Measurements from ENCODE around the gene SULT2A1.

The SULT2A1 gene

GRCh38 chr19:47821460-47822020 lies 64.6 kb downstream of the SULT2A1 start, which contains the start of gene CRX:
Gene CRX (plus strand): TSS chr19:47821937. CDS start chr19:47834444, 12,507 bp downstream.
- H3K4me2 ChIP-seq, result peak within 1 kb of the TSS in 1 of 11 experiments; percentile 76; a peak in 1 of 22 replicates
- H3K4me3 ChIP-seq, result no peak within 1 kb of the TSS
- peaks cover 11 to 28% (median 20%) of the 10 kb centered on the region in 11 experiments for H3K27me3 ChIP-seq
- H3K36me3 ChIP-seq, result no peaks in the 10 kb centered on the region
- no peak within 1 kb of the TSS for H3K9ac ChIP-seq
- peaks cover 0 to 11% (median 2%) of the 10 kb centered on the region in 10 experiments; a peak in 3 of 20 replicates for H3K4me1 ChIP-seq
- no peak within 1 kb of the TSS for H3K27ac ChIP-seq
- no peaks in the 10 kb centered on the region for H3K9me3 ChIP-seq (replicated peaks in 1 of 11)
- H4K20me1 ChIP-seq, result 0 out of 22 replicates have a peak, but pooled peaks cover 0 to 7% (median 0%) of the 10 kb centered on the region in 11 experiments
- TF ChIP-seq Cebpa-rat (IDR thresholded peaks at IDR 0.05), result no peak
